Measurements from ENCODE around the gene ATP1A1.

The ATP1A1 gene

DNA sequence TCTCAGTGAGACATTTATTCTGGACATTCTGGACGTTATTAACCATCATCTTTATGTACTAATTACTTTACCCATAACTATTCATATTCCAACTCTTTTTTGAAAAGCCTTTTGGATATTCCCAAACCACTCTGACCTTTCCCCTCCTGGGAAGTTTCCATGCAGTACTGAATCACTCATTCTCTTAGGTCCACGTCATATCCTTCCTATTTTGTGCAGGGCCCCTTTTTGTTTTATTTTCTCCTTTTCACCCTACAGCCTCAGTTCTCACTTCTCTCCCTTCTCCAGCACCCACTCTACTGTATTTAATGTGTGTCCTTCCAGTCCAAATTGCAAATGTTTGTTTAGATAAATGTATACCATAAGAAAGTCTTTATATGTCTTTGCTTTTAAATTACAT lies 16.4 kb upstream of the ATP1A1 start:
- no peak overlapping the region for H3K27ac ChIP-seq
- no peak overlapping the region for H3K4me2 ChIP-seq
- H3K27me3 ChIP-seq: no peaks in the 10 kb centered on the region
- H4K20me1 ChIP-seq: no peaks in the 10 kb centered on the region
- H3K9me3 ChIP-seq: no peaks in the 10 kb centered on the region
- H3K4me3 ChIP-seq: no peak overlapping the region
- no peaks in the 10 kb centered on the region for H3K36me3 ChIP-seq
- TF ChIP-seq Cebpa-rat (IDR thresholded peaks at IDR 0.05): no peak
- 0 out of 2 replicates have a peak, but pooled peaks cover 5% of the 10 kb centered on the region for H3K4me1 ChIP-seq
- H3K9ac ChIP-seq: no peak overlapping the region

DNA sequence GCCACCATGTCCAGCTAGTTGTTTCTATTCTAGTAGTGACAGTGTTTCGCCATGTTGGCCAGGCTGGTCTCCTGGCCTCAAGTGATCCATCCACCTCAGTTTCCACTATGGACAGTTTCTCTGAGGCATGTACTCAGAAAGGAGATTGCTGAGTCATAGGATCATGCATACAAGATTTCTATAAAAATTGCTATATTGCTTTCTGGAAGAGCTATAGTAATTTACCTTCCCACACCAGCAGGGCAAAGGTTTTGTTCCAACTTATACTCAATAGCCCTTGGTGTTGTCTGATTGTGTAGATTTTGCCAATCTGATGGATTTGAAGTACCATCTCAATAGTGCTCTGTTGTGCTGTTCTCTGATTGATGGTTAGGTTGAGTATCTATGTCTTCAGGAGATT lies 15.6 kb upstream of the ATP1A1 start:
- Histone ChIP-seq H3K4me2 (no peak overlapping the region), H3K36me3 (no peaks in the 10 kb centered on the region), H3K27me3 (no peaks in the 10 kb centered on the region), H3K4me3 (no peak overlapping the region), H3K9me3 (no peaks in the 10 kb centered on the region), H3K9ac (no peak overlapping the region), H4K20me1 (no peaks in the 10 kb centered on the region), H3K27ac (no peak overlapping the region), H3K4me1 (0 out of 2 replicates have a peak, but pooled peaks cover 5% of the 10 kb centered on the region)
- TF ChIP-seq Cebpa-rat (IDR thresholded peaks at IDR 0.05): no peak

DNA sequence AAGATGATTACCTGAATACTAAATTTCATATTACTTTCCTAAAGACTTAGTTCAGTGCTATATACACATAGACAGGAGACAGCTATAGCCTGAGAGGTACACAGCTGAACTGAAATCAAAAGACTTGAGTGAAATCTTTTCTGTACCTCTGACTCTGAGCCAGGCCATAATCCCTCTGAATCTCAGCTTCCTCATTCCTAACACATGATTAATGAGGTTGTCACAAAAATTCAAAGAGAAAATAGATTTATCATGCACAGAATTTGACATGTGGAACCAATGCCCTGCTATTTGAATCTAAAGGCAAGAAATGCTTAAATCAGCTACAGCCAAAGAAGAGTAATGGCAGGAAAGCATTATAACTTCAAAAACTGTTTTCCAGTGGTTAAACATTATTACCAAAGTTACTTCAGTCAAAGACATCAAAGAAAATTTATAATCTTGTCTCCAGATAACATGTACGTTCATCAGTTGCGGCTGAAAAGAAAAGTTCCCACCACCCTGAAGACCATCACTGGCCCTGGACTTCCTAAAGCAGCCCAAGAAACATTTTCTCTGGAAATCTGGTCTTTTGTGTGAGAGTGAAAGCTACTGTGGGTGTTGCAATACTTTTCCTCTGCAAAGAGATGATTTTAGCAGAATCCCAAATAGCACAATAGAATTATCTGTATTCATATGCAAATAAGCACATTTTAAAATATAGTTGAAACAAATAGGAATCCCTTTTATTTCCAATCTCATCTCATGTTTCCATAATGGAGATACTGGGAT lies 13.8 kb upstream of the ATP1A1 start:
- Histone ChIP-seq H3K4me2 (no peak overlapping the region), H3K36me3 (no peaks in the 10 kb centered on the region), H3K4me1 (0 out of 2 replicates have a peak, but pooled peaks cover 5% of the 10 kb centered on the region), H3K27ac (no peak overlapping the region), H3K27me3 (no peaks in the 10 kb centered on the region), H4K20me1 (no peaks in the 10 kb centered on the region), H3K9ac (no peak overlapping the region), H3K4me3 (no peak overlapping the region), H3K9me3 (no peaks in the 10 kb centered on the region)
- no peak for TF ChIP-seq Cebpa-rat (IDR thresholded peaks at IDR 0.05)

DNA sequence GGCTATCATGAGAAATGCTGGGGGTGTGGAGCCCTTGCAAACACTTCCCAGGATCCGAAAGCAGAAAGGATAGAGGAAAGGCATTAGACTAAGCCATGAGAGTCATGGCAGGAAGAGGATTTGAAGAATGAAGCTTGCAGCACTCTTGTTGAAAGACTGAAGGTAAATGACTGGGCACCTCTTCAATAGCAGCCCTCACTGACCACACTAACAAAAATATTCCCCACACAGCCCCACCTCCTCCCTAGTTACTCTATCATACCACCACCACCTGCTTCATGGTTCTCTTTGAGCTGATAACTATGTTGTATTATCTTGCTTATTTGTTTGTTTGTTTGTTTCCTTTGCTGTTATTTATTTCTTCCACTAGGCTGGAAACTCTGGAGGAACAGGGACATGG lies 13.2 kb upstream of the ATP1A1 start:
- Histone ChIP-seq H3K27ac (no peak overlapping the region), H3K9ac (no peak overlapping the region), H3K4me1 (0 out of 2 replicates have a peak, but pooled peaks cover 5% of the 10 kb centered on the region), H3K4me2 (no peak overlapping the region), H3K36me3 (no peaks in the 10 kb centered on the region), H3K4me3 (no peak overlapping the region), H4K20me1 (no peaks in the 10 kb centered on the region), H3K27me3 (no peaks in the 10 kb centered on the region), H3K9me3 (no peaks in the 10 kb centered on the region)
- no peak for TF ChIP-seq Cebpa-rat (IDR thresholded peaks at IDR 0.05)

- no peaks in the 10 kb centered on the region for H4K20me1 ChIP-seq
- no peak overlapping the region for H3K4me2 ChIP-seq
- H3K36me3 ChIP-seq: no peaks in the 10 kb centered on the region
- H3K9me3 ChIP-seq: no peaks in the 10 kb centered on the region
- H3K9ac ChIP-seq: no peak overlapping the region
- H3K27ac ChIP-seq: no peak overlapping the region
- H3K4me3 ChIP-seq: no peak overlapping the region
- 0 out of 2 replicates have a peak, but pooled peaks cover 5% of the 10 kb centered on the region for H3K4me1 ChIP-seq
- TF ChIP-seq Cebpa-rat (IDR thresholded peaks at IDR 0.05): no peak
- no peaks in the 10 kb centered on the region for H3K27me3 ChIP-seq
Measured at GRCh38 chr1:116360429-116361173, 12.4 kb upstream of the ATP1A1 start.

DNA sequence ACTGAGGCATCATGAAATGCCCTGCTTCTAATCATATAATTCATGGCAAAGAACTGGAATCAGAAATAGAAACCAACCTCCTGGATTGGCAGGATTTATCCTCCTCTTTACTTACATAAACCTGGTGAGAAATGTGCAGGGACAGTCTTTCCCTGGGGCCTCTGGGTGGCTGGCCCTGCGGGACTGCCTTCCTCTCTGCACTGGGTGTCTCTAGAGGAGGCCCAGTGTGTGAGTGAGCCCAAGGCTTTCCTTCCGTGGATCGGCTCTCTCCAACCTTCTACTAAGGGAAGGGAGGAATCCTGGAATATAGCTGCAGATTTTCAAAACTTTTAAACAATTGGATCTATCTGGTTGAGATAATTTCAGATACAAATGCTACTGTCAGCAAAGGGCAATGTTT lies 11.4 kb upstream of the ATP1A1 start:
- H3K4me3 ChIP-seq: no peak overlapping the region
- H4K20me1 ChIP-seq: no peaks in the 10 kb centered on the region
- H3K9me3 ChIP-seq: no peaks in the 10 kb centered on the region
- H3K27me3 ChIP-seq: no peaks in the 10 kb centered on the region
- no peaks in the 10 kb centered on the region for H3K36me3 ChIP-seq
- no peak overlapping the region for H3K4me2 ChIP-seq
- H3K27ac ChIP-seq: no peak overlapping the region
- no peak for TF ChIP-seq Cebpa-rat (IDR thresholded peaks at IDR 0.05)
- H3K9ac ChIP-seq: no peak overlapping the region
- 0 out of 2 replicates have a peak, but pooled peaks cover 2% of the 10 kb centered on the region for H3K4me1 ChIP-seq

- no peak overlapping the region for H3K9ac ChIP-seq
- no peak overlapping the region for H3K4me2 ChIP-seq
- H3K4me3 ChIP-seq: no peak overlapping the region
- H3K36me3 ChIP-seq: no peaks in the 10 kb centered on the region
- no peak for TF ChIP-seq Cebpa-rat (IDR thresholded peaks at IDR 0.05)
- H3K4me1 ChIP-seq: no peaks in the 10 kb centered on the region
- H3K9me3 ChIP-seq: no peaks in the 10 kb centered on the region
- no peaks in the 10 kb centered on the region for H4K20me1 ChIP-seq
- H3K27ac ChIP-seq: no peak overlapping the region
- H3K27me3 ChIP-seq: no peaks in the 10 kb centered on the region
Measured at GRCh38 chr1:116362050-116362449, 11.0 kb upstream of the ATP1A1 start.

DNA sequence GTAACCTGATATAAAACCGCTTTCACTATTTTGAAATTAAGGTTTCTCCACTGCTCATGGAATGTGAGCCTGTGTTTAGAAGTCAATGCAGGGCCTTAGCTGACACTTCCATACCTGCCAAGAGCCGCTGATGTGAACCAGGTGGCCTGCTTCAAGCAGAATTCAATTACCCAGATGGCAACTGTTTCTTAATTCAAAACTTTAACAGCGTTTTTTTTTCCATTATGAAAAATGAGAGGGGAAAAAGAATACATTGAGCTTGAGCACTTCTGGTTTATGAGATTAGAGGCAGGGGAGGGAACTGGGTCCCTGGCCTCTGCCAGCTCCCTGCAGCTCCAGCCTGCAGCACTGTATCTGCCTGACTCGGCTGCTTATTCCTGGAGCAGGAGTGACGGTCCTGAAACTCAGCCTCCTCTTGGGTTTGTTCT lies 7.7 kb upstream of the ATP1A1 start:
- Histone ChIP-seq H3K36me3 (no peaks in the 10 kb centered on the region), H3K27ac (no peak overlapping the region), H3K4me2 (no peak overlapping the region), H4K20me1 (no peaks in the 10 kb centered on the region), H3K9ac (no peak overlapping the region), H3K27me3 (no peaks in the 10 kb centered on the region), H3K4me1 (peaks cover 19% of the 10 kb centered on the region), H3K4me3 (no peak overlapping the region), H3K9me3 (no peaks in the 10 kb centered on the region)
- no peak for TF ChIP-seq Cebpa-rat (IDR thresholded peaks at IDR 0.05)

DNA sequence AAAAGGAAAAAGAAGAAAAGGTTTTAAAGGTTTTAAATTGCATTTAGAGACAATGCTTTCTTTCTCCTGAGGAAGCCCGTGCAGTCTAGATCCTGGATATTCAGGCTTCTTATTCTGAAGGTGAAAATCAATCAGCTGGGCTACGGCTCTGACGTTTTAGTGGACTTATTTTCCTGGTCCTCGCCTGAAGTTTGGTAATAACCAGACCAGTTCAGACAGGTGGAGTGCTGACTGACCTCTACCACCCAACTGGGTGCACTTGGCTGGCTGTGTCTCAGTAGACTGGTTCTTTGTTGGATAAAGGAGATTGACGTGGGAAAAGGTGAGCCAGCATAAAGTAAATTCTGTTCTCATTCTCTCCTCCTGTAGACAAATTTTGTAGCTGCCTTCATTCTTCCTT lies 7.2 kb upstream of the ATP1A1 start:
- Histone ChIP-seq H3K9me3 (no peaks in the 10 kb centered on the region), H3K4me1 (peaks cover 19% of the 10 kb centered on the region), H3K36me3 (no peaks in the 10 kb centered on the region), H4K20me1 (no peaks in the 10 kb centered on the region), H3K4me3 (no peak overlapping the region), H3K27me3 (no peaks in the 10 kb centered on the region), H3K9ac (no peak overlapping the region), H3K4me2 (no peak overlapping the region), H3K27ac (no peak overlapping the region)
- TF ChIP-seq Cebpa-rat (IDR thresholded peaks at IDR 0.05): no peak
